KOPT-K1 (cell line): Measurements from ENCODE around the gene CACNB1.
A peak's percentile ranks its signal among the peaks of the same experiment; 100 is the strongest.

Experiments
- H3K27ac ChIP-seq: fragments of 200-600 bp; sonication (generic); 2 replicates; pipeline ENCODE4 v1.5.1; 2016; ENCODE audit warnings: antibody characterized with exemption, mild to moderate bottlenecking, low read depth, low read length; ENCODE audit not compliant: poor library complexity, severe bottlenecking
- H3K36me3 ChIP-seq: fragments of 200-600 bp; sonication (generic); 2 replicates; pipeline ENCODE4 v1.5.1; 2017; ENCODE audit warnings: antibody characterized with exemption, mild to moderate bottlenecking, low read length, moderate library complexity; ENCODE audit not compliant: insufficient read depth
- H3K9me3 ChIP-seq: fragments of 200-600 bp; sonication (generic); 2 replicates; pipeline ENCODE4 v1.5.1; 2017; ENCODE audit warnings: antibody characterized with exemption, low read length, mild to moderate bottlenecking; ENCODE audit not compliant: insufficient read depth, poor library complexity, severe bottlenecking

CACNB1 gene

GRCh38 chr17:39219647-39220154, 22.2 kb upstream of the CACNB1 start:
- Histone ChIP-seq H3K27ac (no peak overlapping the region), H3K36me3 (no peaks in the 10 kb centered on the region), H3K9me3 (no peaks in the 10 kb centered on the region)

GRCh38 chr17:39218906-39219305, 21.4 kb upstream of the CACNB1 start:
- no peaks in the 10 kb centered on the region for H3K9me3 ChIP-seq
- no peaks in the 10 kb centered on the region for H3K36me3 ChIP-seq
- H3K27ac ChIP-seq, result no peak overlapping the region

DNA sequence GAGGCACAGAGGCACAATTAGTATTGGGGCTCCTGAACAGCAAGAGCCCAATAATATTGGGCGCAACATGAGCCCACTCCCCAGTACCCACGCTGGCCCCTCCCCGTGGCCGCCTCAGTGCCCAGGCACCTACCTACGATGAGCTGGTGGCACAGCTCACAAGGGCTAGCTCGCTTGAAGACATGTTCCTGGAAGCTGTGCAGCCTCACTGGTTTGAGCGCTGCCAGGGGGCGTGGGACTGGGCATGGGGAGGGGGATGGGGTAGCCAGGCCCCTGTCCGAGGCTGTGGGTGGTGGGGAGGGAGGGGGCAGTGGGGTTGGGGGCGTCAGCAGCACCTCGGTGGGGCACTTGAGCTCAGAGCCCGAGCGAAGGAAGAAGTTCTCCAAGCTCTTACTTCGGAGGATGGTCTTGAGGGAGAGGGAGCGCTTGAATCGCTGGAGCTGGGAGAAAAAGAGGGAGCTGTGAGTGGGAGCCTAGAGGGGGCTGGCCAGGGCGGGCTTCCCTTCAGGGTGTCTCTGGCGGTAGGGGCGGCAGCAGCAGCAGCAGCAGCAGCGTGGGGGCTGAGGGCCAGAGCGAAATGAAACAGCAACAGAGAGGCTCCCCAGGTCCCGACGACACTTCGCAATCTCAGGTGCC, 20.4 kb upstream of the CACNB1 start:
- no peak overlapping the region for H3K27ac ChIP-seq
- H3K9me3 ChIP-seq, result no peaks in the 10 kb centered on the region
- H3K36me3 ChIP-seq, result no peaks in the 10 kb centered on the region

DNA sequence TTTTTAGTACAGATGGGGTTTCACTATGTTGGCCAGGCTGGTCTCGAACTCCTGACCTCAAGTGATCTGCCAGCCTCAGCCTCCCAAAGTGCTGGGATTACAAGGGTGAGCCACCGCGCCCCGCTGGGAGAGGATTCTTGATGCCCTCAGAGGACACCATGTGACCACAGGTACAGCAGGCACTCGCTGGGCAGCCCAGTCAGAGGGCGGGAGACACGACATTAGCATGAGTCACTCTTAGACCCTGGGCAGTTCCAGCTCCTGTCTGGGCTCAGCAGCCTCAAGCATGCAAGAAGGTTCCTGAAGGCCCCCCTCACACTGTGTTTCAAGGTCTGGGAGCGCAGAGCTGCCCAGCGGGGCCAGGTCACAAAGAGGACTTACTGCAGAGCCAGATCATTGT, 16.4 kb upstream of the CACNB1 start:
- no peak overlapping the region for H3K27ac ChIP-seq
- H3K36me3 ChIP-seq, result no peaks in the 10 kb centered on the region
- no peaks in the 10 kb centered on the region for H3K9me3 ChIP-seq

GRCh38 chr17:39212841-39213480, 15.5 kb upstream of the CACNB1 start:
- Histone ChIP-seq H3K27ac (no peak overlapping the region), H3K9me3 (no peaks in the 10 kb centered on the region), H3K36me3 (no peaks in the 10 kb centered on the region)

GRCh38 chr17:39212195-39212810, 14.8 kb upstream of the CACNB1 start:
- Histone ChIP-seq H3K9me3 (no peaks in the 10 kb centered on the region), H3K27ac (no peak overlapping the region), H3K36me3 (no peaks in the 10 kb centered on the region)

GRCh38 chr17:39210093-39210434, 12.6 kb upstream of the CACNB1 start:
- peaks cover 8% of the 10 kb centered on the region for H3K36me3 ChIP-seq
- no peak overlapping the region for H3K27ac ChIP-seq
- no peaks in the 10 kb centered on the region for H3K9me3 ChIP-seq

DNA sequence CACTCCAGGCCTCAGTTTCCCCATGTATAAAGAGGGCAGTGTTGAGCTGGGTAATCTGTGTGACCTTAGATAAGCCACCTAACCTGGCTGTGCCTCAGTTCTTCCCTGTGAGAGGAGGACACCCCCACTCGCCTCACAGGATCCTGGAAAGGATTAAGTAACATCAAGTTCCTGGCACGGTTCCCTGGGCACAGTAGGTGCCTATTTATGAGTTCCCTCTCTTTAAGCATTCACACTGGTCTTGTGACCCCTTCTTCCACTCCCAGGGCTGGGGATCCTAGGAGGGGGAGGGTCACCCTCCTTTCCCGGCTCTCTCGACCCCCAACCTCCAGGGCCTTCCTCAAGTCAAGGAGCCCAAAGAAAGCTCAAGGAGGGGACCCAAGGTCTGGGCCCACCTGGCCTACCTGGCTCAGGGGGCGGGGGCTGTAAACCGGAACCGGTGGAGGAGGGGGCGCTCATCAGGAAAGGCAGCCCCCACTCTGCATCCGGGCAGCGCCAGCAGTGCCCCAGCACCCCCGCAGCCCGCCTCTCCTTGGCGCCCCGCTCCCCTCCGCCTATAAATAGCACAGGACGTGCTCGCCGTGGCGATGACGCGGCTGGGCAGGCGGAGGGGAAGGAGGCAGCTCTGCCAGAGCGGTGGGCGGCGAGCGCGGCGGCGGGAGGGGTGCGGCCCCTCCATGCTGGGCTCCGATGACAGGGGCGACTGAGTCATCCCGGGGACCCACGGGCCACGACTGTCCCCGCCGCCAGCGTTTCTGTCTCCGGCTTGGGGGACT, 12.0 kb upstream of the CACNB1 start:
- H3K27ac ChIP-seq, result no peak overlapping the region

GRCh38 chr17:39208893-39209292, 11.4 kb upstream of the CACNB1 start:
- Histone ChIP-seq H3K9me3 (no peaks in the 10 kb centered on the region), H3K27ac (no peak overlapping the region), H3K36me3 (peaks cover 20% of the 10 kb centered on the region)

More for the DNA sequence above, 12.0 kb upstream of the CACNB1 start:
- H3K9me3 ChIP-seq, result no peaks in the 10 kb centered on the region
- H3K36me3 ChIP-seq, result peaks cover 14% of the 10 kb centered on the region

- H3K36me3 ChIP-seq, result peaks cover 28% of the 10 kb centered on the region
- H3K27ac ChIP-seq, result no peak overlapping the region
- H3K9me3 ChIP-seq, result no peaks in the 10 kb centered on the region
Observed at GRCh38 chr17:39208136-39208535, 10.7 kb upstream of the CACNB1 start.

GRCh38 chr17:39205112-39205526, 7.7 kb upstream of the CACNB1 start:
- no peaks in the 10 kb centered on the region for H3K9me3 ChIP-seq
- H3K36me3 ChIP-seq, result peaks cover 53% of the 10 kb centered on the region
- no peak overlapping the region for H3K27ac ChIP-seq

DNA sequence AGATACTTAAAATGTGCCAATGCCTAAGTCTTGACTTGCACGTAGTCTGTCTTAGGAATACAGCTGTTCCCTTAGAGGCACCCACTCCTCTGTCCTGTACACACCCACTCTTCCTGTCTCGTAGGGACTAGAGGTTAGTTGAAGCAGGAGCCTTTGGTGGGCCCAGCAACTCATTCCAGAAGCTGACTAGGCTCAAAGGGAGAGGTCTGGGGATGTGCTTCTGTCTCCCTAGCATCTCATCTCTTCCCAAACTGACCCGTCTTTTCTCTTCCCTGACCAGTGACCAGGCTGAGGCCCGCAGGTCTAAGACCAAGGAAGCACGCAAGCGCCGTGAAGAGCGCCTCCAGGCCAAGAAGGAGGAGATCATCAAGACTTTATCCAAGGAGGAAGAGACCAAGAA, 6.8 kb upstream of the CACNB1 start:
- Histone ChIP-seq H3K9me3 (no peaks in the 10 kb centered on the region), H3K27ac (no peak overlapping the region), H3K36me3 (peaks cover 53% of the 10 kb centered on the region)

DNA sequence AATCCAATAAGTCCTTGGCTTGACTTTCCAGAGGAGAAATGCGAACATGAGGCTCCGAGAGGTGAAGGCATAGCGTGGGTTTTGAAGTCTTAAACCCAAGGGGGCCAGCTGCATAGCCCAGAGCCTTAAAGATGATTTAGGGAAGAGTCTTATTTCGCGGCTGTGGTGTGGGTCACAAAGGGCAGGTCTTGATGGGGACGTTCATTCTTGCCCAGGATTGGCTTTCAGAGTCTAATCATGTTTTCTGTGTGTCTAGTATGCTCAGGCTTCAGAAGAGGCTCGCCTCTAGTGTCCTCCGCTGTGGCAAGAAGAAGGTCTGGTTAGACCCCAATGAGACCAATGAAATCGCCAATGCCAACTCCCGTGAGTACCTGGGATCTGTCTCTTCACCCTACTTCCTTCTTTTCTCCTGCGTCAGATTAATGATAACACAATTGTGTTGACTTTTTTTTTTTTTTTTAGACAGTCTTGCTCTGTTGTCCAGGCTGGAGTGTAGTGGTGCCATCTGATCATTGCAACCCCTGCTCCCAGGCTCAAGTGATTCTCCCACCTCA, 3.6 kb upstream of the CACNB1 start:
- H3K9me3 ChIP-seq, result no peaks in the 10 kb centered on the region
- H3K36me3 ChIP-seq, result peaks cover 51% of the 10 kb centered on the region
- H3K27ac ChIP-seq, result peak overlapping the region; percentile 99

- Histone ChIP-seq H3K36me3 (peaks cover 47% of the 10 kb centered on the region), H3K9me3 (no peaks in the 10 kb centered on the region), H3K27ac (peak within 1 kb of the TSS; percentile 99)
Observed at GRCh38 chr17:39200070-39200879, 2.8 kb upstream of the CACNB1 start, which contains the start of gene RPL19. TSS of gene RPL19 (plus strand) at chr17:39200283. CDS start at chr17:39200345, 62 bp downstream.
